Astrocyte (in vitro differentiated cells and primary cell): ENCODE measurements around the gene PTRHD1. TPM values are rescaled to one million over a fixed set of nuclear protein-coding genes. Genes with fewer than 3 reads are reported as not detected.
"Not testable (repeated sequence)": the region's sequence is repeated elsewhere in the genome, so short reads cannot be mapped to it uniquely, and the experiment has no call there.

Source experiments
- DNase-seq: peaks from one replicate; pipeline ENCODE4 v3.0.0-alpha.2; 2010; ENCODE audit warnings: low read depth
- FAIRE-seq: peaks from 2 replicates; lab custom pipeline; 2011; peaks lifted over from hg19 to GRCh38; lab: Jason Lieb, UNC
- H2AFZ ChIP-seq: 2 replicates; pipeline ENCODE4 v1.6.0; 2012; ENCODE audit warnings: low read depth, low read length, inconsistent platforms
- H3K27ac ChIP-seq: 2 replicates; pipeline ENCODE4 v1.5.1; 2011; ENCODE audit warnings: low read depth, low read length, inconsistent platforms
- H3K27me3 ChIP-seq: 2 replicates; pipeline ENCODE4 v1.6.0; 2011; ENCODE audit warnings: low read length, inconsistent platforms; ENCODE audit not compliant: insufficient read depth
- H3K36me3 ChIP-seq: 2 replicates; pipeline ENCODE4 v1.5.1; 2011; ENCODE audit warnings: low read length, inconsistent platforms; ENCODE audit not compliant: insufficient read depth
- H3K4me1 ChIP-seq: 2 replicates; pipeline ENCODE4 v1.5.1; 2011; ENCODE audit warnings: low read length, inconsistent platforms; ENCODE audit not compliant: insufficient read depth
- H3K4me2 ChIP-seq: 2 replicates; pipeline ENCODE4 v1.6.0; 2012; ENCODE audit warnings: low read length, inconsistent platforms
- H3K4me3 ChIP-seq: 2 replicates; pipeline ENCODE4 v1.5.1; 2011; ENCODE audit warnings: low read depth, mild to moderate bottlenecking, low read length, inconsistent platforms; ENCODE audit not compliant: insufficient read depth
- H3K79me2 ChIP-seq: 2 replicates; pipeline ENCODE4 v1.6.0; 2012; ENCODE audit warnings: mild to moderate bottlenecking, low read length, inconsistent platforms; ENCODE audit not compliant: insufficient read depth
- H3K9ac ChIP-seq: 2 replicates; pipeline ENCODE4 v1.6.0; 2012; ENCODE audit warnings: mild to moderate bottlenecking, low read length, inconsistent platforms
- H3K9me3 ChIP-seq: 2 replicates; pipeline ENCODE4 v1.5.1; 2012; ENCODE audit warnings: low read depth, mild to moderate bottlenecking, low read length, inconsistent platforms; ENCODE audit not compliant: insufficient read depth
- H4K20me1 ChIP-seq: 2 replicates; pipeline ENCODE4 v1.6.0; 2012; ENCODE audit warnings: low read length, inconsistent platforms; ENCODE audit not compliant: insufficient read depth
- H3K27ac Mint-ChIP-seq: one replicate; pipeline ENCODE4 v1.8.0; 2021; ENCODE audit warnings: mild to moderate bottlenecking, mixed read lengths; ENCODE audit not compliant: unreplicated experiment
- H3K27me3 Mint-ChIP-seq: one replicate; pipeline ENCODE4 v1.8.0; 2021; ENCODE audit warnings: low read depth, mixed read lengths; ENCODE audit not compliant: unreplicated experiment
- H3K36me3 Mint-ChIP-seq: one replicate; pipeline ENCODE4 v1.8.0; 2021; ENCODE audit warnings: low read depth, mixed read lengths; ENCODE audit not compliant: unreplicated experiment
- H3K4me1 Mint-ChIP-seq: one replicate; pipeline ENCODE4 v1.8.0; 2021; ENCODE audit warnings: low read depth, mixed read lengths; ENCODE audit not compliant: unreplicated experiment
- H3K4me3 Mint-ChIP-seq: one replicate; pipeline ENCODE4 v1.8.0; 2021; ENCODE audit warnings: mild to moderate bottlenecking, moderate library complexity, mixed read lengths; ENCODE audit not compliant: unreplicated experiment
- H3K9me3 Mint-ChIP-seq: one replicate; pipeline ENCODE4 v1.8.0; 2021; ENCODE audit warnings: mild to moderate bottlenecking, mixed read lengths; ENCODE audit not compliant: unreplicated experiment
- CTCF ChIP-seq: IDR thresholded peaks from 2 replicates; pipeline ENCODE4 v1.5.1; 2011; ENCODE audit warnings: low read depth, mild to moderate bottlenecking, inconsistent platforms, low read length, moderate library complexity; ENCODE audit not compliant: insufficient read depth
- EZH2 ChIP-seq: IDR thresholded peaks from 2 replicates; pipeline ENCODE4 v1.6.1; 2012; ENCODE audit warnings: mild to moderate bottlenecking, low read length, inconsistent platforms; ENCODE audit not compliant: insufficient read depth
- total RNA-seq: library from RNA; stranded (reverse); gene quantifications from 2 replicates; pipeline ENCODE4 v1.2.1, GENCODE V29; 2021

The PTRHD1 gene
- total RNA-seq, 1 donor from 2014 or later: 28.7 TPM

DNA sequence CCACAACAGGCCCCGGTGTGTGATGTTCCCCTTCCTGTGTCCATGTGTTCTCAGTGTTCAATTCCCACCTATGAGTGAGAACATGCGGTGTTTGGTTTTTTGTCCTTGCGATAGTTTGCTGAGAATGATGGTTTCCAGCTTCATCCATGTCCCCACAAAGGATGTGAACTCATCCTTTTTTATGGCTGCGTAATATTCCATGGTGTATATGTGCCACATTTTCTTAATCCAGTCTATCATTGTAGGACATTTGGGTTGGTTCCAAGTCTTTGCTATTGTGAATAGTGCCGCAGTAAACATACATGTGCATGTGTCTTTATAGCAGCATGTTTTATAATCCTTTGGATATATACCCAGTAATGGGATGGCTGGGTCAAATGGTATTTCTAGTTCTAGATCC, 7.3 kb upstream of the PTRHD1 start:
- H4K20me1 ChIP-seq, H3K4me3 ChIP-seq, H3K4me2 ChIP-seq, H3K27ac Mint-ChIP-seq, DNase-seq, H3K27ac ChIP-seq, H2AFZ ChIP-seq, H3K4me1 ChIP-seq, H3K27me3 ChIP-seq, H3K4me3 Mint-ChIP-seq, FAIRE-seq, H3K36me3 ChIP-seq, H3K27me3 Mint-ChIP-seq, H3K9ac ChIP-seq, H3K9me3 ChIP-seq, H3K4me1 Mint-ChIP-seq, H3K9me3 Mint-ChIP-seq: not testable (repeated sequence)
- H3K36me3 Mint-ChIP-seq: peaks cover 34% of the 10 kb centered on the region
- peaks cover 51% of the 10 kb centered on the region for H3K79me2 ChIP-seq

GRCh38 chr2:24797644-24798043, 4.5 kb upstream of the PTRHD1 start:
- Histone ChIP-seq H3K4me1 (peaks cover 6% of the 10 kb centered on the region), H3K79me2 (peaks cover 71% of the 10 kb centered on the region), H4K20me1 (peaks cover 8% of the 10 kb centered on the region), H3K4me3 (no peak overlapping the region), H3K36me3 (peaks cover 5% of the 10 kb centered on the region), H3K9me3 (no peaks in the 10 kb centered on the region), H3K9ac (no peak overlapping the region), H3K4me2 (no peak overlapping the region), H3K27me3 (no peaks in the 10 kb centered on the region), H2AFZ (no peak overlapping the region), H3K27ac (no peak overlapping the region)
- Mint-ChIP-seq H3K27me3 (no peaks in the 10 kb centered on the region), H3K36me3 (peaks cover 25% of the 10 kb centered on the region), H3K9me3 (no peaks in the 10 kb centered on the region), H3K4me1 (peaks cover 6% of the 10 kb centered on the region), H3K27ac (no peak overlapping the region), H3K4me3 (no peak overlapping the region)
- FAIRE-seq (no peak), DNase-seq (no peak)
- TF ChIP-seq CTCF: no peak
- no peak for TF ChIP-seq EZH2

DNA sequence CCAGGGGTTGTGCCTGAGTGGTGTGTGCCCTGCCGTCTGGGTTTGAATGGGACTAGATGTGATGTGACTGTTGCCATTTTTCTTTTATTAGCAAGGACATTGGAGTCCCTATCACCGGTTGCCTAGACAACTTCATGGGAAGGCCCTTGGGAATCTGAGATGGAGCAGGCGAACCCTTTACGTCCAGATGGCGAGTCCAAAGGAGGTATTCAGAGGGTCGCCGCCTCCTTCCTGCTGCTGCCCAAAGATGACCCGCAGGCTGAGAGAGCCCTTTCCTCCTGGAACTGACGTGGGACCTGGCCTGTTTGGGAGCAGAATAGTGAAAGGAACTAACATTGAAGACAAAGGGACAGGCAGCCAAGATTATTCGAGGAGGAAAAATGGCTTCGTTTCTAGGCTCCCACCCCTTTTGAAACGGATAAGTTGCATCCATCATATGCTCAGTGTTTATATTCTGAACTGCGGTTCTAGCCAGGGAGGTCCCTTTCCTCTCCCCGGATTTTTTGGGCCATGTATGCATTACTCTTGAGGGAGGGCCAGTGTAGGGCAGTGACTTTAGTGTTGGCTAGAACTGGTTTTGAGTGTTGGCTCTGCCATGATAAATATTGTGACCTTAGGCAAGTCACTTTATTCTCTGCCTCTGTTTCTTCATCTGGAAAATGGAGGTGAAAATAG, 707 bp upstream of the PTRHD1 start:
- Histone ChIP-seq H3K9ac (peak overlapping the region; percentile 97), H3K79me2 (peaks cover 55% of the 10 kb centered on the region), H3K9me3 (no peaks in the 10 kb centered on the region), H4K20me1 (peaks cover 8% of the 10 kb centered on the region), H2AFZ (peak overlapping the region; percentile 93), H3K4me2 (peak overlapping the region; percentile 96), H3K4me1 (peaks cover 10% of the 10 kb centered on the region), H3K27ac (peak overlapping the region; percentile 98), H3K36me3 (no peaks in the 10 kb centered on the region), H3K4me3 (peak overlapping the region; percentile 88), H3K27me3 (no peaks in the 10 kb centered on the region)
- no peaks in the 10 kb centered on the region for H3K27me3 Mint-ChIP-seq
- H3K4me3 Mint-ChIP-seq: peak overlapping the region; percentile 96
- H3K9me3 Mint-ChIP-seq: no peaks in the 10 kb centered on the region
- no peak for FAIRE-seq
- TF ChIP-seq EZH2 (no peak), CTCF (no peak)
- peak; percentile 41 for DNase-seq
- peak overlapping the region; percentile 99 for H3K27ac Mint-ChIP-seq
- peaks cover 10% of the 10 kb centered on the region for H3K36me3 Mint-ChIP-seq
- H3K4me1 Mint-ChIP-seq: peaks cover 12% of the 10 kb centered on the region
